T-cell (primary cell): ENCODE results near the gene PRELP. TPM values are rescaled to one million over a fixed set of nuclear protein-coding genes. Genes with fewer than 3 reads are reported as not detected.

Source experiments
- ATAC-seq, 4 experiments: fragments of 200-7000 bp in 3 of 4; fragments of 150-1000 bp in 1 of 4; cut with Tn5 transposase; replicated peaks in 1 of 4; 1 replicate in 3 of 4; 2 replicates in 1 of 4; pipeline ENCODE4 v1.10.0; 2021; ENCODE audit warnings: moderate library complexity in 3 of 4, mild to moderate bottlenecking in 2 of 4, moderate number of reproducible peaks in 1 of 4
- CTCF ChIA-PET, 2 donors: fragments of 300-600 bp; sonication (Branson Sonifier 250); formaldehyde crosslinking; loops; one replicate each; lab custom pipeline; 2022; ENCODE audit warnings: antibody characterized with exemption in 2 of 2; lab: Charles Lee
- POLR2A ChIA-PET, 2 donors: fragments of 300-600 bp; sonication (Branson Sonifier 250); formaldehyde crosslinking; loops; one replicate each; lab custom pipeline; 2022; ENCODE audit warnings: antibody characterized with exemption in 2 of 2; lab: Charles Lee
- DNase-seq, 35 experiments: peaks; one replicate each; pipeline versions ENCODE4 v3.0.0 to v3.0.0-alpha.2; 2013 to 2023
- H3K27ac ChIP-seq: one replicate; pipeline ENCODE4 v1.5.1; 2013; ENCODE audit warnings: low read length
- H3K27me3 ChIP-seq, 2 experiments: replicated peaks in 1 of 2; 1 replicate in 1 of 2; 2 replicates in 1 of 2; pipeline versions ENCODE4 v1.6.1 to v1.7.0; 2013; ENCODE audit warnings: low read length in 1 of 2, mixed read lengths in 1 of 2; ENCODE audit not compliant: control insufficient read depth in 2 of 2, insufficient read depth in 2 of 2; ENCODE audit errors: extremely low read depth in 1 of 2
- H3K36me3 ChIP-seq, 2 donors: 1 replicate in 1 of 2; 2 replicates in 1 of 2; pipeline versions ENCODE4 v1.6.1 to v1.7.0; 2013; ENCODE audit warnings: low read length in 1 of 2; ENCODE audit not compliant: control insufficient read depth in 2 of 2, insufficient read depth in 1 of 2; ENCODE audit errors: extremely low read depth in 1 of 2
- H3K4me1 ChIP-seq, 2 experiments: 1 replicate in 1 of 2; 2 replicates in 1 of 2; pipeline versions ENCODE4 v1.6.1 to v1.7.0; 2013; ENCODE audit warnings: low read length in 2 of 2, mixed read lengths in 1 of 2; ENCODE audit not compliant: insufficient read depth in 2 of 2, control insufficient read depth in 1 of 2; ENCODE audit errors: extremely low read depth in 1 of 2
- H3K4me3 ChIP-seq, 2 donors: 1 replicate in 1 of 2; 2 replicates in 1 of 2; pipeline versions ENCODE4 v1.5.1 to v1.7.0; 2013; ENCODE audit warnings: mild to moderate bottlenecking in 2 of 2, low read length in 1 of 2, moderate library complexity in 1 of 2; ENCODE audit not compliant: control insufficient read depth in 1 of 2; ENCODE audit errors: extremely low read depth in 1 of 2
- H3K9me3 ChIP-seq: 2 replicates; pipeline ENCODE4 v1.7.0; 2013
- H3K27ac Mint-ChIP-seq, 2 donors: one replicate each; pipeline ENCODE4 v1.8.0; 2020 to 2021; ENCODE audit warnings: mild to moderate bottlenecking in 2 of 2, mixed read lengths in 2 of 2
- H3K27me3 Mint-ChIP-seq, 2 donors: one replicate each; pipeline ENCODE4 v1.8.0; 2021 to 2022; ENCODE audit warnings: mixed read lengths in 2 of 2
- H3K36me3 Mint-ChIP-seq: one replicate; pipeline ENCODE4 v1.8.0; 2021; ENCODE audit warnings: mixed read lengths
- H3K4me1 Mint-ChIP-seq, 3 donors: one replicate each; pipeline ENCODE4 v1.8.0; 2020 to 2022; ENCODE audit warnings: mixed read lengths in 3 of 3, mild to moderate bottlenecking in 1 of 3
- H3K4me3 Mint-ChIP-seq, 3 donors: one replicate each; pipeline ENCODE4 v1.8.0; 2020 to 2022; ENCODE audit warnings: mild to moderate bottlenecking in 3 of 3, mixed read lengths in 3 of 3, moderate library complexity in 3 of 3
- H3K9me3 Mint-ChIP-seq, 3 donors: one replicate each; pipeline ENCODE4 v1.8.0; 2020 to 2022; ENCODE audit warnings: mixed read lengths in 3 of 3
- WGBS: methylation state at CpG from one replicate; pipeline ENCODE4 v1.1.5; 2013; ENCODE audit warnings: missing lambda C conversion rate; ENCODE audit not compliant: insufficient coverage; 5-methylcytosine and 5-hydroxymethylcytosine counted together
- total RNA-seq, 35 experiments: library from RNA in 6 of 35; stranded (reverse) in 6 of 35; fragments of 120-200 nt in 1 of 35; gene quantifications; one replicate each; pipeline versions ENCODE4 v1.2.1 to v1.2.4 and lab custom pipeline; 2013 to 2026

PRELP gene
- total RNA-seq, 5 donors from 2014 or later (not counting 1 experiment from before 2014, with no cell fraction given) = 0.13 to 0.18 (median 0.13) TPM; not detected in 2

- Histone ChIP-seq H3K36me3 (no peaks in the 10 kb centered on the region), H3K4me3 (no peak overlapping the region), H3K9me3 (no peaks in the 10 kb centered on the region), H3K27ac (no peak overlapping the region), H3K4me1 (peaks cover 11 to 15% of the 10 kb centered on the region in 2 experiments), H3K27me3 (peaks cover 0 to 3% of the 10 kb centered on the region in 2 experiments)
- ATAC-seq = no peak
- H3K27me3 Mint-ChIP-seq = peaks cover 0 to 1% of the 10 kb centered on the region in 2 donors
- H3K36me3 Mint-ChIP-seq = no peaks in the 10 kb centered on the region
- no peak for DNase-seq
- POLR2A ChIA-PET = no interaction called here
- no peaks in the 10 kb centered on the region for H3K9me3 Mint-ChIP-seq
- no peak overlapping the region for H3K4me3 Mint-ChIP-seq
- no peak overlapping the region for H3K27ac Mint-ChIP-seq
- CTCF ChIA-PET = interaction anchor here (1.0 to 1.6 kb wide), 2 partner anchors 105 to 158 kb away, joined by 3 read pairs; no protein-coding TSS in a partner anchor
- 81% methylated on average over 10 of the region's 10 CpGs for WGBS
- H3K4me1 Mint-ChIP-seq = peaks cover 20 to 28% (median 27%) of the 10 kb centered on the region in 3 donors
Measured at GRCh38 chr1:203508463-203509073, 33.0 kb downstream of the PRELP start.

- H3K4me3 ChIP-seq = no peak overlapping the region
- no peak overlapping the region for H3K27ac ChIP-seq
- ATAC-seq (no peak), DNase-seq (no peak)
- no peaks in the 10 kb centered on the region for H3K9me3 Mint-ChIP-seq
- H3K27ac Mint-ChIP-seq = no peak overlapping the region
- peaks cover 0 to 2% of the 10 kb centered on the region in 2 donors for H3K27me3 Mint-ChIP-seq
- no peak overlapping the region for H3K4me3 Mint-ChIP-seq
- no peaks in the 10 kb centered on the region for H3K36me3 Mint-ChIP-seq
- H3K4me1 ChIP-seq = peaks cover 15 to 21% of the 10 kb centered on the region in 2 experiments
- no CpG with 5 or more reads among the region's 1 CpG for WGBS
- CTCF ChIA-PET = interaction anchor here in 1 of 2 donors (0.6 kb wide), 1 partner anchor 194 kb away, joined by 3 read pairs; no protein-coding TSS in a partner anchor
- peaks cover 0 to 7% of the 10 kb centered on the region in 2 experiments for H3K27me3 ChIP-seq
- peaks cover 26 to 34% (median 31%) of the 10 kb centered on the region in 3 donors for H3K4me1 Mint-ChIP-seq
- no peaks in the 10 kb centered on the region for H3K36me3 ChIP-seq
- POLR2A ChIA-PET = no interaction called here
- no peaks in the 10 kb centered on the region for H3K9me3 ChIP-seq
Measured at GRCh38 chr1:203509135-203509534, 33.5 kb downstream of the PRELP start.

- peaks cover 31 to 46% (median 36%) of the 10 kb centered on the region in 3 donors for H3K4me1 Mint-ChIP-seq
- no peak for DNase-seq
- H3K36me3 Mint-ChIP-seq = no peaks in the 10 kb centered on the region
- Histone ChIP-seq H3K9me3 (no peaks in the 10 kb centered on the region), H3K27ac (no peak overlapping the region), H3K4me3 (no peak overlapping the region), H3K36me3 (no peaks in the 10 kb centered on the region), H3K4me1 (peaks cover 19 to 34% of the 10 kb centered on the region in 2 experiments), H3K27me3 (peaks cover 0 to 20% of the 10 kb centered on the region in 2 experiments)
- no peak overlapping the region for H3K4me3 Mint-ChIP-seq
- 92% methylated on average over 6 of the region's 6 CpGs for WGBS
- CTCF ChIA-PET = interaction anchor here in 1 of 2 donors (1.0 kb wide), 1 partner anchor 191 kb away, joined by 4 read pairs; no protein-coding TSS in a partner anchor
- peak overlapping the region in 1 of 2 donors; percentile 95 for H3K27ac Mint-ChIP-seq
- POLR2A ChIA-PET = no interaction called here
- no peaks in the 10 kb centered on the region for H3K9me3 Mint-ChIP-seq
- no peak for ATAC-seq
- H3K27me3 Mint-ChIP-seq = peaks cover 0 to 8% of the 10 kb centered on the region in 2 donors
Measured at GRCh38 chr1:203511513-203511912, 35.9 kb downstream of the PRELP start.

GRCh38 chr1:203511930-203512329 lies 36.3 kb downstream of the PRELP start:
- no peaks in the 10 kb centered on the region for H3K9me3 Mint-ChIP-seq
- peak overlapping the region in 1 of 2 donors; percentile 95 for H3K27ac Mint-ChIP-seq

GRCh38 chr1:203512517-203512847 lies 36.9 kb downstream of the PRELP start:
- Histone ChIP-seq H3K36me3 (no peaks in the 10 kb centered on the region), H3K27ac (no peak overlapping the region), H3K27me3 (peaks cover 0 to 22% of the 10 kb centered on the region in 2 experiments), H3K4me1 (peaks cover 19 to 34% of the 10 kb centered on the region in 2 experiments), H3K4me3 (no peak overlapping the region), H3K9me3 (no peaks in the 10 kb centered on the region)
- 38% methylated on average over 1 of the region's 1 CpG for WGBS
- Mint-ChIP-seq H3K4me1 (peaks cover 31 to 49% (median 36%) of the 10 kb centered on the region in 3 donors), H3K36me3 (no peaks in the 10 kb centered on the region), H3K27ac (peak overlapping the region; percentile 84 to 95), H3K9me3 (no peaks in the 10 kb centered on the region), H3K27me3 (peaks cover 0 to 8% of the 10 kb centered on the region in 2 donors), H3K4me3 (peak overlapping the region in 1 of 3 donors; percentile 79)
- ChIA-PET CTCF (interaction anchor here (0.6 to 1.0 kb wide), 2 partner anchors 8 to 190 kb away, joined by 3 to 4 read pairs; no protein-coding TSS in a partner anchor), POLR2A (no interaction called here)
- ATAC-seq (no peak), DNase-seq (no peak)

More at GRCh38 chr1:203511930-203512329, 36.3 kb downstream of the PRELP start:
- H3K4me1 Mint-ChIP-seq = peaks cover 31 to 46% (median 36%) of the 10 kb centered on the region in 3 donors
- no peaks in the 10 kb centered on the region for H3K36me3 Mint-ChIP-seq
- CTCF ChIA-PET = interaction anchor here in 1 of 2 donors (1.0 kb wide), 1 partner anchor 190 kb away, joined by 4 read pairs; no protein-coding TSS in a partner anchor
- H3K27ac ChIP-seq = no peak overlapping the region
- whole genome bisulfite sequencing = no CpG with 5 or more reads among the region's 4 CpGs
- no peak overlapping the region for H3K4me3 ChIP-seq
- ATAC-seq (no peak), DNase-seq (no peak)
- peaks cover 19 to 34% of the 10 kb centered on the region in 2 experiments for H3K4me1 ChIP-seq
- POLR2A ChIA-PET = no interaction called here
- peaks cover 0 to 8% of the 10 kb centered on the region in 2 donors for H3K27me3 Mint-ChIP-seq
- no peaks in the 10 kb centered on the region for H3K9me3 ChIP-seq
- no peak overlapping the region for H3K4me3 Mint-ChIP-seq
- no peaks in the 10 kb centered on the region for H3K36me3 ChIP-seq
- H3K27me3 ChIP-seq = peaks cover 0 to 20% of the 10 kb centered on the region in 2 experiments

- H3K27ac ChIP-seq = peak overlapping the region; percentile 61
- Mint-ChIP-seq H3K36me3 (no peaks in the 10 kb centered on the region), H3K4me1 (peaks cover 31 to 50% (median 36%) of the 10 kb centered on the region in 3 donors), H3K9me3 (no peaks in the 10 kb centered on the region), H3K27ac (peak overlapping the region; percentile 84 to 95), H3K27me3 (peaks cover 0 to 8% of the 10 kb centered on the region in 2 donors), H3K4me3 (peak overlapping the region; percentile 4 to 79 (median 39))
- CTCF ChIA-PET = interaction anchor here (0.6 kb wide), 2 partner anchors 9 to 51 kb away, joined by 3 read pairs; no protein-coding TSS in a partner anchor
- POLR2A ChIA-PET = interaction anchor here in 1 of 2 donors (0.6 kb wide), 1 partner anchor 252 kb away, joined by 3 read pairs; the partner anchor contains the start of gene LAX1
- no peak overlapping the region for H3K4me3 ChIP-seq
- no peaks in the 10 kb centered on the region for H3K36me3 ChIP-seq
- no peaks in the 10 kb centered on the region for H3K9me3 ChIP-seq
- DNase-seq = peak in 15 of 35 experiments; percentile 4 to 33 (median 19)
- 48% methylated on average over 7 of the region's 10 CpGs for WGBS
- peaks cover 0 to 25% of the 10 kb centered on the region in 2 experiments for H3K27me3 ChIP-seq
- peaks cover 19 to 34% of the 10 kb centered on the region in 2 experiments for H3K4me1 ChIP-seq
- peak; percentile 69 to 93 (median 84) for ATAC-seq
Measured at GRCh38 chr1:203512848-203513584, 37.4 kb downstream of the PRELP start.
